Loucy (cell line): Measurements from ENCODE around the gene SYNM.

Experiments used
- H2AFZ ChIP-seq: fragments of 200-600 bp; sonication (generic); 2 replicates; pipeline ENCODE4 v1.6.0; 2016; ENCODE audit warnings: antibody characterized with exemption, mild to moderate bottlenecking, low read length, moderate library complexity
- H3F3A ChIP-seq: fragments of 200-600 bp; 2 replicates; pipeline ENCODE4 v1.6.0; 2016; ENCODE audit warnings: antibody characterized with exemption, low read depth, mild to moderate bottlenecking
- H3K27me3 ChIP-seq: fragments of 200-600 bp; sonication (generic); 2 replicates; pipeline ENCODE4 v1.6.1; 2014; ENCODE audit warnings: low read length, mild to moderate bottlenecking; ENCODE audit not compliant: insufficient read depth, poor library complexity, severe bottlenecking
- H3K36me3 ChIP-seq: fragments of 200-600 bp; sonication (generic); 2 replicates; pipeline ENCODE4 v1.6.1; 2016; ENCODE audit warnings: low read length; ENCODE audit not compliant: insufficient read depth
- H3K4me1 ChIP-seq: fragments of 200-600 bp; sonication (generic); 2 replicates; pipeline ENCODE4 v1.5.1; 2014; ENCODE audit warnings: low read length, mild to moderate bottlenecking; ENCODE audit not compliant: insufficient read depth, poor library complexity, severe bottlenecking
- H3K4me2 ChIP-seq: fragments of 200-600 bp; sonication (generic); 2 replicates; pipeline ENCODE4 v1.6.0; 2014; ENCODE audit warnings: antibody characterized with exemption, low read length, low read depth, mild to moderate bottlenecking; ENCODE audit not compliant: poor library complexity, severe bottlenecking
- H3K4me3 ChIP-seq: fragments of 200-600 bp; sonication (generic); 2 replicates; pipeline ENCODE4 v1.5.1; 2014; ENCODE audit warnings: low read length, mild to moderate bottlenecking, mixed read lengths; ENCODE audit not compliant: poor library complexity, severe bottlenecking
- H3K79me2 ChIP-seq: fragments of 200-600 bp; sonication (generic); 2 replicates; pipeline ENCODE4 v1.6.1; 2014; ENCODE audit warnings: low read length; ENCODE audit not compliant: insufficient read depth
- H3K9ac ChIP-seq: fragments of 200-600 bp; sonication (generic); 2 replicates; pipeline ENCODE4 v1.6.0; 2014; ENCODE audit warnings: mild to moderate bottlenecking, low read depth, low read length, moderate library complexity; ENCODE audit not compliant: poor library complexity, severe bottlenecking
- H3K9me2 ChIP-seq: fragments of 200-600 bp; sonication (generic); replicated peaks from 2 replicates; pipeline ENCODE4 v1.6.1; 2016; ENCODE audit warnings: low read depth, low read length, mixed read lengths
- H3K9me3 ChIP-seq: fragments of 200-600 bp; sonication (generic); 2 replicates; pipeline ENCODE4 v1.6.1; 2014; ENCODE audit warnings: mild to moderate bottlenecking, antibody characterized with exemption, low read length, low read depth; ENCODE audit not compliant: insufficient read depth
- H4K20me1 ChIP-seq: fragments of 200-600 bp; sonication (generic); 2 replicates; pipeline ENCODE4 v1.6.0; 2014; ENCODE audit warnings: antibody characterized with exemption, low read length, mild to moderate bottlenecking; ENCODE audit not compliant: insufficient read depth, poor library complexity, severe bottlenecking
- CTCF ChIP-seq: fragments of 200-600 bp; sonication (generic); conservative IDR thresholded peaks from 2 replicates; pipeline ENCODE4 v1.5.1; 2014; ENCODE audit warnings: mild to moderate bottlenecking, antibody characterized with exemption, low read length
- EZH2phosphoT487 ChIP-seq: fragments of 200-600 bp; IDR thresholded peaks from 2 replicates; pipeline ENCODE4 v1.6.1; 2018; ENCODE audit warnings: antibody characterized with exemption, mild to moderate bottlenecking, moderate library complexity, borderline replicate concordance

Gene SYNM

GRCh38 chr15:99143242-99143641, 38.4 kb downstream of the SYNM start:
- Histone ChIP-seq H2AFZ (no peak overlapping the region), H3K9me3 (no peaks in the 10 kb centered on the region), H3F3A (no peaks in the 10 kb centered on the region), H3K27me3 (no peaks in the 10 kb centered on the region), H4K20me1 (no peaks in the 10 kb centered on the region), H3K36me3 (no peaks in the 10 kb centered on the region), H3K79me2 (no peaks in the 10 kb centered on the region), H3K4me2 (no peak overlapping the region), H3K9ac (no peak overlapping the region), H3K4me1 (no peaks in the 10 kb centered on the region), H3K9me2 (no peaks in the 10 kb centered on the region), H3K4me3 (no peak overlapping the region)
- no peak for TF ChIP-seq CTCF
- TF ChIP-seq EZH2phosphoT487, result no peak

GRCh38 chr15:99143655-99144610, 39.1 kb downstream of the SYNM start:
- Histone ChIP-seq H3K9me2 (no peaks in the 10 kb centered on the region), H3K4me3 (no peak overlapping the region), H3F3A (no peaks in the 10 kb centered on the region), H3K9me3 (no peaks in the 10 kb centered on the region), H2AFZ (no peak overlapping the region), H3K27me3 (no peaks in the 10 kb centered on the region), H3K79me2 (no peaks in the 10 kb centered on the region), H3K9ac (no peak overlapping the region), H3K4me2 (no peak overlapping the region), H4K20me1 (no peaks in the 10 kb centered on the region), H3K4me1 (no peaks in the 10 kb centered on the region), H3K36me3 (no peaks in the 10 kb centered on the region)
- TF ChIP-seq EZH2phosphoT487 (no peak), CTCF (no peak)

GRCh38 chr15:99145005-99145404, 40.1 kb downstream of the SYNM start:
- H3K4me1 ChIP-seq, result no peaks in the 10 kb centered on the region
- H3K9me2 ChIP-seq, result no peaks in the 10 kb centered on the region
- H3K27me3 ChIP-seq, result no peaks in the 10 kb centered on the region
- H3K4me2 ChIP-seq, result no peak overlapping the region
- H3K4me3 ChIP-seq, result no peak overlapping the region
- H3K36me3 ChIP-seq, result no peaks in the 10 kb centered on the region
- no peak overlapping the region for H2AFZ ChIP-seq
- H3K9me3 ChIP-seq, result no peaks in the 10 kb centered on the region
- no peaks in the 10 kb centered on the region for H4K20me1 ChIP-seq
- no peaks in the 10 kb centered on the region for H3K79me2 ChIP-seq
- no peaks in the 10 kb centered on the region for H3F3A ChIP-seq
- H3K9ac ChIP-seq, result no peak overlapping the region
- TF ChIP-seq EZH2phosphoT487, result no peak
